Fibroblast of skin of right biceps (primary cell): Measurements from ENCODE around the gene RPP38.

Experiments
- DNase-seq: peaks from one replicate; pipeline ENCODE4 v3.0.0-alpha.2; 2013

RPP38 gene, protein sequence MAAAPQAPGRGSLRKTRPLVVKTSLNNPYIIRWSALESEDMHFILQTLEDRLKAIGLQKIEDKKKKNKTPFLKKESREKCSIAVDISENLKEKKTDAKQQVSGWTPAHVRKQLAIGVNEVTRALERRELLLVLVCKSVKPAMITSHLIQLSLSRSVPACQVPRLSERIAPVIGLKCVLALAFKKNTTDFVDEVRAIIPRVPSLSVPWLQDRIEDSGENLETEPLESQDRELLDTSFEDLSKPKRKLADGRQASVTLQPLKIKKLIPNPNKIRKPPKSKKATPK

DNA sequence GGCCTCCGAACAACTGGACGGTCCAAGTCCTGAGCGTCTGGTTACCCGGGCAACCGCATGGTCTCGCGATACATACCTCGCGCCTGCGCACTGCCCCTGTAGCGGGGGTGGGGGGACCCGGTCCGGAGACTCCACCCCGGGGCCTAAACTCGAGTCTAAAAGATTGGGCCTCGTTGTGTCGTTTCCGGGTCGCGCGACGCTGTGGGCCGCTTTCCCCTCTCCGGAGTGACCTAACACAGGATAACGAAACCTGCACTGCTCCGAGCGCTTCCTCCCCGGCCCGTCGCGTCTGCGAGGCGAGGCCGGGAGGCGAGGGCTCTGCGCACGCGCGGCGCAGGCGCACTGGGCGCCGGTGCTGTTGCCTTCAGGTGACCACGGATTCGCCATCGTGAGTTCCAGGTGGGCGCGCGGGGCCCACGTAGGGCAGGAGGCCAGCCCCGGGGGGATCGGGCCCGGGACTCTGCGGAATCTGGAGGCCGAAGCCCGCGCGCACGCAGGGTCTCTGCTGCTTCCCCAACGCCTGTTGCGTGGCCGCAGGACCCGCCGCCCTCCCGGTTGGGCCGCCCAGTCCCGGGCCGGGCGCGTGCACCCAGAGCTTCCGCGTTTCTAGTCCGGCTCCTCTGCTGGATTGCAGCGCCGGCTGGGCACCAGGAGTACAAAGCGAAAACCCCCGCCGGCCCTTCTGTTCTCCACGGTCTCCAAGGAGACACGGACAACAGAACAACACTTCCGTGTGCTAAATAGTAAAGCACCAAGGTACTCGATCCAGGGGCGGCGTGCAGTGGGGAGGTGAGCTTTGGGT lies at the start of gene RPP38:
Gene RPP38 (plus strand): TSS at position 345 of the 802 bp plus-strand sequence. CDS start 5,960 bp downstream, outside the sequence.
- DNase-seq = peak; percentile 94

- no peak for DNase-seq
Observed at GRCh38 chr10:15049533-15049932, 47.6 kb upstream of the RPP38 start.

- no peak for DNase-seq
Observed at GRCh38 chr10:15052121-15052520, 45.0 kb upstream of the RPP38 start.

GRCh38 chr10:15053061-15053460 lies 44.1 kb upstream of the RPP38 start:
- no peak for DNase-seq

DNA sequence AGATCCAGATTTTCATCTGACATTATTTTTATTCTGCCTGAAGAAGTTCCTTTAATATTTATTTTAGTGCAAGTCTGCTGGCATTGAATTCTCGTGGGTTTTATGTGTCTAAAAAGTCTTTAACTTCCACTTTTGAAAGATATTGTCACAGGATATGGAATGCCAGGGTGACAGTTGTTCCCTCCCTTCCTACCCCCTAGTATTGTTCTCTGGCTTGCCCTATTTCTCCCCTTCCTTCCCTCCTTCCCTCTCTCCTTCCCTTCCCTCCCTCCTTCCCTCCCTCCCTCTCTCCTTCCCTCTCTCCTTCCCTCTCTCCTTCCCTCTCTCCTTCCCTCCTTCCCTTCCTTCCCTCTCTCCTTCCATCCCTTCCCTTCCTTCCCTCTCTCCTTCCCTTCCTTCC lies 38.5 kb upstream of the RPP38 start:
- no peak for DNase-seq

DNA sequence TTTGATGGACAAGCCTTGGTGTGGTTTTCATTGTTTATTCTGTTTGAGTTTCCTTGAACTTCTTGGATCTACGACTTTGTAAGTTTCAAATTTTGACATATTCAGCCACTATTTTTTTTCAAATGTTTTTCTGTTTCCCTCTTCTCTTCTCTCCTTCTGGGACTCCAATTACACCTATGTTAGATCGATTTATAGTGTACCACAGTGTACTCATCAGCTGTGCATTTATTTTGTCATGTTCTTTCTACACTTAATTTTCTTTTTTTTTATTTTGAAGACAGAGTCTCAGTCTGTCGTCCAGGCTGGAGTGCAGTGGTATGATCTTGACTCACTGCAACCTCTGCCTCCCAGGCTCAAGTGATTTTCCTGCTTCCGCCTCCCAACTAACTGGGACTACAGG lies 37.2 kb upstream of the RPP38 start:
- DNase-seq = no peak

GRCh38 chr10:15060638-15061037 lies 36.5 kb upstream of the RPP38 start:
- no peak for DNase-seq

- no peak for DNase-seq
Observed at GRCh38 chr10:15067154-15067553, 30.0 kb upstream of the RPP38 start.

- DNase-seq = peak; percentile 5
Observed at GRCh38 chr10:15068802-15069201, 28.4 kb upstream of the RPP38 start.

DNA sequence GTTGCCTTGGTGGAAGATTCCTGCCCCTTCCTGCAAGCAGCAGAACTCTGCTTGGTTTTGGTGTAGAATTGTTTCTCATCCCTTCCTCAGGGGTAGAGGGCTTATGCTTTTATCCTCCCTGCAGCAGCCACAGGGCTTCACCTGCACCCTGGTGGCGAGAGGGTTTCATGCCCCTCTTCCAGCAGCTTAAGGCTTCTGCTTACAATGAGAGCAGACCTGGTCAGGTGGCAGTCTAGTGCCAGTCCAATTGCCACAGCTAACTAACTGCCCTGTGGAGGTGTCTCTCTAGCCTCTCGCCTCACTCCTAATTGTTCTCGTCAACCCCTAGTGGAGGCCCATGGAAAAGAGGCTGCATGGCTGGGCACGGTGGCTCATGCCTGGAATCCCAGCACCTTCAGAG lies 27.9 kb upstream of the RPP38 start:
- DNase-seq = no peak

GRCh38 chr10:15072358-15072757 lies 24.8 kb upstream of the RPP38 start:
- DNase-seq = no peak

DNA sequence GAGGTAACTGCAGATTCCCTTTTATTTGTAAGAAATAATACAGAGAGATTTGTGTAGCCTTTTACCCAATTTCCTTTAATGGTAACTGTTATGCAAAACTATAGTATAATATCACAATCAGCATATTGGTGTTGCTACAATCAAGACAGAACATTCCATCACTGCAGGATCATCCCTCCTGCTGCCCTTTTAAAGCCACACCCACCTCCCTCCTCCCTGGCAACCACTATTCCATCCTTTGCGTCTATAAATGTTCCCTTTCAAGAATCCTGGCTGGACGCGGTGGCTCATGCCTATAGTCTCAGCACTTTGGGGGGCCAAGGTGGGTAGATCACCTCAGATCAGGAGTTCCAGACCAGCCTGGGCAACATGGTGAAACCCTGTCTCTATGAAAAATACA lies 21.7 kb upstream of the RPP38 start:
- DNase-seq = no peak

GRCh38 chr10:15083674-15084501 lies 13.3 kb upstream of the RPP38 start:
- DNase-seq = no peak

DNA sequence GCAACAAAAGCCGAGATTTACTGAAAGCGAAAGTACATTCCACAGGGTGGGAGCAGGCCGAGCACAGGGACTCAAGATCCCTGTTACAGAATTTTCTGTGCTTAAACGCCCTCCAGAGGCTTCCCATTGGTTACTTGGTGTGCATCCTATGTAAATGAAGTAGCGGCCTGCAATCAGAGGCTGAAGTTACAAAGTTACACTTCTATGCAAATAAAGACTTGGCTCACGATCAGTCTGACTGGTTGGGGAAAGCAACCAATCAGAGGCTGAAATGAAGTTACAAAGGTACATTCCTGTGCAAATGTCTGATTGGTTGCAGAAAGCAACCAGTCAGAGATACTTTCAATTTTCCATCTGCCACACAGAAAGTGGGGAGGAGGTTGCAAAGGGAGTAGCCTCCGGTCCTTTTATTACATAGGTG lies 12.6 kb upstream of the RPP38 start:
- peak; percentile 90 for DNase-seq

- peak; percentile 77 for DNase-seq
Observed at GRCh38 chr10:15088428-15089261, 8.5 kb upstream of the RPP38 start, which contains the start of gene ACBD7. Gene ACBD7, minus strand, starts transcription at chr10:15088776. Its CDS starts 48 bp downstream, at chr10:15088728.

DNA sequence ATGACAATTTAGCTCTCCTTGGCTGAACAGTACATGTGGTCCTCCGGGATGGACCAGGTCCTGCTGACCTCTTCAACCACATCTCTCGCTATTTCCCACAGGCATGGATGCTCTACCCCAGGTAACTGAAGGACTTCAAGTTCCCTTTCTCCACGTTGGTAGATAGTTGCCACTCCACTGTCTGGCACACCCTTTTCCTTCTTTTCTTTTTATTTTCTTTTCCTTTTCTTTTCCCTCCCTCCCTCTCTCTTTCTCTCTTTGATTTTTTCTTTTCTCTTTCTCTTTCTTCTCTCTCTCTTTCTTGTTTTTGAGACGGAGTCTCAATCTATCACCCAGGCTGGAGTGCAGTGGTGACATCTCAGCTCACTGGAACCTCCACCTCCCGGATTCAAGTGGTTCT lies 5.7 kb upstream of the RPP38 start:
- no peak for DNase-seq

GRCh38 chr10:15092855-15093408 lies 4.2 kb upstream of the RPP38 start:
- DNase-seq = no peak

DNA sequence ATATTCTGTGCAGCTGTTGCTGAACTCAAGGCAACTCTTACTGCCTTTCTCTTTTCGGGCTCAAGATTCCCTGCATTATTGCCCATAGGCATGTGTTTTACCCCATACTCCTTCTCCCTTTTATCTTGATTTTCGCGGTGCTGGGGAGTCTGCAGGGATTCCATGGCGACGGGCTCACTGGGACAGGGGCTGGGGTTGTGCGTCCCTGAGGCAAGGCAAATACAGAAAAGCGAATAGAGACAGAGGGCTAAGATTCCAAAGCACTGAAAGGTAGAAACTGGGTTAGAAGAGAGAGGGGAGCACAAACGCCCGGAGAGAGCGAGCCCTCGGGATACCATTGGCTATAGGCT lies 519 bp upstream of the RPP38 start:
- DNase-seq = no peak

- DNase-seq = no peak
Observed at GRCh38 chr10:15099886-15100285, 2.7 kb downstream of the RPP38 start.

- DNase-seq = no peak
Observed at GRCh38 chr10:15103513-15103912, 6.4 kb downstream of the RPP38 start.

- DNase-seq = peak; percentile 66
Observed at GRCh38 chr10:15106352-15107013, 9.3 kb downstream of the RPP38 start.

DNA sequence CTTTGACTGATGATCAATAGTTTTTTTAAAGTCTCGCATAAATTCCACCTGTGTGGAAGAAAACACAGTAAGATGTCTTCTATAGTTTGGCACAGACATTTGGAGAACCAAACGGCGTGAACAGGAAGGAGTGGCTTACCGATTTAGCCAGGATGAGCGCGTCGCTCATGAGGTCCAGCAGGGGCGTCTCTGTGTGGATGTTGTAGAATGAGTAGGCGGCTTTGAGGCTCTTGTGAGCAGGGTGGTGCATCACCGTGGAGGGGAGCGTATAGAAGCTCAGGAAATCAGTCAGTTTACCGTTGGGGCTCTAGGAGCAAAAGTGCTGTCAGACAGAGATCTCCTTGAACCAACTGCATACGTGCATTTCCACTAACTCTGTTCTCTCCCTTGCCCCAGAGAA lies 15.5 kb downstream of the RPP38 start:
- no peak for DNase-seq
